H9 (cell line): ENCODE measurements around the gene ZC3H7B. TPM values are rescaled to one million over a fixed set of nuclear protein-coding genes. Genes with fewer than 3 reads are reported as not detected.

Experiments used
- DNase-seq: peaks from one replicate; pipeline ENCODE4 v3.0.0-alpha.2; 2017
- H2AFZ ChIP-seq: one replicate; pipeline ENCODE4 v1.6.1; 2013; ENCODE audit warnings: mild to moderate bottlenecking, low read length, control low read depth, moderate library complexity
- H2AK5ac ChIP-seq: 2 replicates; pipeline ENCODE4 v1.6.1; 2013; ENCODE audit warnings: low read length, control low read depth, mixed read lengths; ENCODE audit not compliant: insufficient read length
- H2BK120ac ChIP-seq: one replicate; pipeline ENCODE4 v1.6.1; 2013; ENCODE audit warnings: low read depth, mild to moderate bottlenecking, low read length, control low read depth, inconsistent platforms; ENCODE audit not compliant: poor library complexity, severe bottlenecking
- H2BK12ac ChIP-seq: 2 replicates; pipeline ENCODE4 v1.6.1; 2013; ENCODE audit warnings: low read length, control low read depth, mixed read lengths, low read depth; ENCODE audit not compliant: insufficient read length
- H2BK15ac ChIP-seq: 2 replicates; pipeline ENCODE4 v1.6.1; 2013; ENCODE audit warnings: low read depth, low read length, control low read depth
- H2BK20ac ChIP-seq: one replicate; pipeline ENCODE4 v1.6.1; 2013; ENCODE audit warnings: low read depth, mild to moderate bottlenecking, low read length, control low read depth, inconsistent platforms; ENCODE audit not compliant: poor library complexity, severe bottlenecking
- H2BK5ac ChIP-seq: 2 replicates; pipeline ENCODE4 v1.6.1; 2013; ENCODE audit warnings: low read length, control low read depth, mixed read lengths; ENCODE audit not compliant: insufficient read length
- H3K14ac ChIP-seq: 2 replicates; pipeline ENCODE4 v1.6.1; 2013; ENCODE audit warnings: low read length, control low read depth; ENCODE audit not compliant: insufficient read depth
- H3K18ac ChIP-seq: 2 replicates; pipeline ENCODE4 v1.6.1; 2013; ENCODE audit warnings: low read depth, mild to moderate bottlenecking, mixed read lengths, low read length, control low read depth; ENCODE audit not compliant: insufficient read length
- H3K23ac ChIP-seq: 2 replicates; pipeline ENCODE4 v1.6.1; 2013; ENCODE audit warnings: low read length, control low read depth, mixed read lengths, low read depth; ENCODE audit not compliant: insufficient read length
- H3K23me2 ChIP-seq: 2 replicates; pipeline ENCODE4 v1.6.1; 2013; ENCODE audit warnings: low read depth, mild to moderate bottlenecking, mixed read lengths, low read length, control low read depth; ENCODE audit not compliant: insufficient read length, poor library complexity, severe bottlenecking
- H3K27ac ChIP-seq: 2 replicates; pipeline ENCODE4 v1.5.1; 2013; ENCODE audit warnings: low read length, control low read depth, mixed read lengths, low read depth; ENCODE audit not compliant: insufficient read length
- H3K27me3 ChIP-seq: 2 replicates; pipeline ENCODE4 v1.6.1; 2013; ENCODE audit warnings: low read length, control low read depth, inconsistent platforms; ENCODE audit not compliant: insufficient read depth
- H3K4ac ChIP-seq: 2 replicates; pipeline ENCODE4 v1.6.1; 2013; ENCODE audit warnings: low read depth, mild to moderate bottlenecking, control low read depth, inconsistent platforms, low read length, moderate library complexity
- H3K4me1 ChIP-seq: 2 replicates; pipeline ENCODE4 v1.6.1; 2013; ENCODE audit warnings: low read length, control low read depth, inconsistent platforms; ENCODE audit not compliant: insufficient read depth
- H3K4me2 ChIP-seq: 2 replicates; pipeline ENCODE4 v1.6.1; 2013; ENCODE audit warnings: low read length, control low read depth, mixed read lengths; ENCODE audit not compliant: insufficient read length, insufficient read depth
- H3K56ac ChIP-seq: 2 replicates; pipeline ENCODE4 v1.6.1; 2013; ENCODE audit warnings: low read depth, mild to moderate bottlenecking, mixed read lengths, low read length, control low read depth; ENCODE audit not compliant: insufficient read length
- H3K79me1 ChIP-seq: 2 replicates; pipeline ENCODE4 v1.6.1; 2013; ENCODE audit warnings: low read depth, mild to moderate bottlenecking, moderate library complexity, low read length, control low read depth, inconsistent platforms; ENCODE audit not compliant: insufficient read depth, poor library complexity, severe bottlenecking
- H3K79me2 ChIP-seq: 2 replicates; pipeline ENCODE4 v1.6.1; 2013; ENCODE audit warnings: low read length, control low read depth, inconsistent platforms; ENCODE audit not compliant: insufficient read depth
- H3K9ac ChIP-seq: 2 replicates; pipeline ENCODE4 v1.6.1; 2013; ENCODE audit warnings: low read length, control low read depth, mixed read lengths; ENCODE audit not compliant: insufficient read length; ENCODE audit errors: extremely low read depth
- H3K9me3 ChIP-seq: one replicate; pipeline ENCODE4 v1.6.1; 2013; ENCODE audit warnings: low read depth, low read length, inconsistent platforms; ENCODE audit not compliant: control insufficient read depth
- H3T11ph ChIP-seq: one replicate; pipeline ENCODE4 v1.6.1; 2013; ENCODE audit warnings: mild to moderate bottlenecking, low read length, control low read depth, inconsistent platforms
- H4K20me1 ChIP-seq: one replicate; pipeline ENCODE4 v1.6.1; 2013; ENCODE audit not compliant: control insufficient read depth, insufficient read length, insufficient read depth
- H4K5ac ChIP-seq: 2 replicates; pipeline ENCODE4 v1.6.1; 2013; ENCODE audit warnings: low read depth, mild to moderate bottlenecking, mixed read lengths, low read length, control low read depth; ENCODE audit not compliant: insufficient read length
- H4K8ac ChIP-seq: replicated peaks from 2 replicates; pipeline ENCODE4 v1.6.1; 2013; ENCODE audit warnings: low read length, control low read depth, mixed read lengths, low read depth; ENCODE audit not compliant: insufficient read length
- H4K91ac ChIP-seq: 2 replicates; pipeline ENCODE4 v1.6.1; 2013; ENCODE audit warnings: low read depth, mild to moderate bottlenecking, moderate library complexity, mixed read lengths, low read length, control low read depth; ENCODE audit not compliant: insufficient read length
- H3K27ac Mint-ChIP-seq, 3 experiments: 2 replicates in 2 of 3; 3 replicates in 1 of 3; pipeline ENCODE4 v1.8.0; 2020 to 2021; ENCODE audit warnings: mixed read lengths in 3 of 3, mild to moderate bottlenecking in 1 of 3, moderate library complexity in 1 of 3
- H3K27me3 Mint-ChIP-seq: 2 replicates; pipeline ENCODE4 v1.8.0; 2021; ENCODE audit warnings: low read depth, mild to moderate bottlenecking, moderate library complexity, mixed read lengths
- H3K36me3 Mint-ChIP-seq, 3 experiments: 2 replicates in 2 of 3; 3 replicates in 1 of 3; pipeline ENCODE4 v1.8.0; 2020 to 2021; ENCODE audit warnings: low read depth in 3 of 3, mixed read lengths in 3 of 3; ENCODE audit not compliant: insufficient read depth in 1 of 3
- H3K4me1 Mint-ChIP-seq, 2 experiments: 2 replicates each; pipeline ENCODE4 v1.8.0; 2020; ENCODE audit warnings: mixed read lengths in 2 of 2
- H3K4me3 Mint-ChIP-seq, 2 experiments: 2 replicates in 1 of 2; 3 replicates in 1 of 2; pipeline ENCODE4 v1.8.0; 2020 to 2021; ENCODE audit warnings: mild to moderate bottlenecking in 2 of 2, mixed read lengths in 2 of 2, moderate library complexity in 1 of 2
- H3K9me3 Mint-ChIP-seq, 2 experiments: 2 replicates in 1 of 2; 3 replicates in 1 of 2; pipeline ENCODE4 v1.8.0; 2020; ENCODE audit warnings: mild to moderate bottlenecking in 2 of 2, mixed read lengths in 2 of 2, moderate library complexity in 1 of 2
- WGBS: extraction: QIAGEN DNeasy Blood & Tissue Kit; methylation state at CpG from one replicate; pipeline ENCODE4 v1.1.7; 2013; ENCODE audit warnings: missing lambda C conversion rate, low lambda C conversion rate, mixed read lengths; ENCODE audit not compliant: insufficient read length; ENCODE audit errors: extremely low coverage; 5-methylcytosine and 5-hydroxymethylcytosine counted together
- total RNA-seq: library from RNA; stranded (reverse); gene quantifications from 2 replicates; pipeline ENCODE4 v1.2.1, GENCODE V29; 2021
- TF ChIP-seq, protein P1 (sequence below): fragments of 200-600 bp; sonication (generic); conservative IDR thresholded peaks from 3 replicates; pipeline ENCODE4 v1.8.0; 2021; ENCODE audit warnings: antibody characterized with exemption, mild to moderate bottlenecking

ZC3H7B gene
- total RNA-seq, 1 experiment from 2014 or later, result 69.3 TPM

DNA sequence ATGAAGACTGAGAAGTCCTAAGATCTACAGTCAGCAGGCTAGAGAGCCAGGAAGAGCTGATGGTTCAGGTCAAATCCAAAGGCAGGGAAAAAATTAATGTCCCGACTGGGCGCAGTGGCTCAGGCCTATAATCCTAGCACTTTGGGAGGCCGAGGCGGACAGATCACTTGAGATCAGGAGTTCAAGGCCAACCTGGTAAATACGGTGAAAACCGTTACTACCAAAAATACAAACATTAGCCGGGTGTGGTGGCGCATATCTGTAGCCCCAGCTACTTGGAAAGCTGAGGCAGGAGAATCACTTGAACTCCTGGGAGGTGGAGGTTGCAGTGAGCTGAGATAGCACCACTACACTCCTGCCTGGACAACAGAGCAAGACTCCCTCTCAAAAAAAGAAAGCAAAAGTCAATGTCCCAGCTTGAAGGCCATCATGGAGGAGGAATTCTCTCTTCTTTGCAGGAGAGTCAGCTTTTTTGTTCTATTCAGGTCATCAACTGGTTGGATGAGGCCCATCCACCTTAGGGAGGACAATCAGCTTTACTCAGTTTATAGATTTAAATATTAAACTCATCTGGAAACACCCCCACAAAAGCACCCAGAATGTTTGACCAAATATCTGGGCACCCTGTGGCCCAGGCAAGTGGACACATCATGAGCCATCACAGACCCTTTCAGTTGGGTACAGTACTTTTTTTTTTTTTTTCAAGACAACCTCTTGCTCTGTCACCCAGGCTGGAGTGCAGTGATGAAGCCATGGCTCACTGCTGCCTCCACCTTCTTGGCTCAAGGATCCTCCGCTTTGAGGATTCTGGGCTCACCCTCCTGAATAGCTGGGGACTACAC is 4.3 kb upstream of the ZC3H7B start:
- no peak overlapping the region for H3K14ac ChIP-seq
- no peak overlapping the region for H4K8ac ChIP-seq
- Mint-ChIP-seq H3K4me1 (peaks cover 6% of the 10 kb centered on the region in 2 experiments), H3K9me3 (peaks cover 5% of the 10 kb centered on the region in 2 experiments), H3K4me3 (no peak overlapping the region), H3K27ac (no peak overlapping the region), H3K36me3 (peaks cover 4 to 5% (median 5%) of the 10 kb centered on the region in 3 experiments; a peak in 3 of 7 replicates), H3K27me3 (peaks cover 2% of the 10 kb centered on the region; the same call in 1 of the 2 replicates)
- peaks cover 7% of the 10 kb centered on the region for H3K23me2 ChIP-seq
- no peaks in the 10 kb centered on the region for H3K79me1 ChIP-seq
- no peak overlapping the region for H3K23ac ChIP-seq
- H3K56ac ChIP-seq, result no peak overlapping the region
- no peak overlapping the region for H3K18ac ChIP-seq
- H3K27ac ChIP-seq, result no peak overlapping the region
- no peaks in the 10 kb centered on the region for H3K79me2 ChIP-seq
- H4K5ac ChIP-seq, result no peak overlapping the region
- no peak overlapping the region for H3K4ac ChIP-seq
- no peak overlapping the region for H2BK15ac ChIP-seq
- no peaks in the 10 kb centered on the region for H4K20me1 ChIP-seq
- TF ChIP-seq, protein P1, sequence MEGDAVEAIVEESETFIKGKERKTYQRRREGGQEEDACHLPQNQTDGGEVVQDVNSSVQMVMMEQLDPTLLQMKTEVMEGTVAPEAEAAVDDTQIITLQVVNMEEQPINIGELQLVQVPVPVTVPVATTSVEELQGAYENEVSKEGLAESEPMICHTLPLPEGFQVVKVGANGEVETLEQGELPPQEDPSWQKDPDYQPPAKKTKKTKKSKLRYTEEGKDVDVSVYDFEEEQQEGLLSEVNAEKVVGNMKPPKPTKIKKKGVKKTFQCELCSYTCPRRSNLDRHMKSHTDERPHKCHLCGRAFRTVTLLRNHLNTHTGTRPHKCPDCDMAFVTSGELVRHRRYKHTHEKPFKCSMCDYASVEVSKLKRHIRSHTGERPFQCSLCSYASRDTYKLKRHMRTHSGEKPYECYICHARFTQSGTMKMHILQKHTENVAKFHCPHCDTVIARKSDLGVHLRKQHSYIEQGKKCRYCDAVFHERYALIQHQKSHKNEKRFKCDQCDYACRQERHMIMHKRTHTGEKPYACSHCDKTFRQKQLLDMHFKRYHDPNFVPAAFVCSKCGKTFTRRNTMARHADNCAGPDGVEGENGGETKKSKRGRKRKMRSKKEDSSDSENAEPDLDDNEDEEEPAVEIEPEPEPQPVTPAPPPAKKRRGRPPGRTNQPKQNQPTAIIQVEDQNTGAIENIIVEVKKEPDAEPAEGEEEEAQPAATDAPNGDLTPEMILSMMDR, result no peak
- no peak overlapping the region for H3K4me2 ChIP-seq
- no CpG with 5 or more reads among the region's 9 CpGs for WGBS
- no peak overlapping the region for H2AFZ ChIP-seq
- H2BK20ac ChIP-seq, result no peak overlapping the region
- H4K91ac ChIP-seq, result no peak overlapping the region
- no peak overlapping the region for H2BK120ac ChIP-seq
- DNase-seq, result no peak
- H2BK5ac ChIP-seq, result no peak overlapping the region
- no peak overlapping the region for H3T11ph ChIP-seq
- no peak overlapping the region for H3K9ac ChIP-seq
- H3K9me3 ChIP-seq, result no peaks in the 10 kb centered on the region
- no peaks in the 10 kb centered on the region for H3K27me3 ChIP-seq
- H2AK5ac ChIP-seq, result no peak overlapping the region
- no peak overlapping the region for H2BK12ac ChIP-seq
- H3K4me1 ChIP-seq, result peaks cover 5% of the 10 kb centered on the region; the same call in 1 of the 2 replicates
